CD4-positive, alpha-beta T cell treated with Interleukin-6 at 100 ng/mL for 8 hours (primary cell): ENCODE results near the gene NUDT3.

Experiments
- DNase-seq: peaks from one replicate; pipeline ENCODE4 v3.0.0-alpha.2; 2020; ENCODE audit warnings: mixed read lengths, low spot score

NUDT3 gene

DNA sequence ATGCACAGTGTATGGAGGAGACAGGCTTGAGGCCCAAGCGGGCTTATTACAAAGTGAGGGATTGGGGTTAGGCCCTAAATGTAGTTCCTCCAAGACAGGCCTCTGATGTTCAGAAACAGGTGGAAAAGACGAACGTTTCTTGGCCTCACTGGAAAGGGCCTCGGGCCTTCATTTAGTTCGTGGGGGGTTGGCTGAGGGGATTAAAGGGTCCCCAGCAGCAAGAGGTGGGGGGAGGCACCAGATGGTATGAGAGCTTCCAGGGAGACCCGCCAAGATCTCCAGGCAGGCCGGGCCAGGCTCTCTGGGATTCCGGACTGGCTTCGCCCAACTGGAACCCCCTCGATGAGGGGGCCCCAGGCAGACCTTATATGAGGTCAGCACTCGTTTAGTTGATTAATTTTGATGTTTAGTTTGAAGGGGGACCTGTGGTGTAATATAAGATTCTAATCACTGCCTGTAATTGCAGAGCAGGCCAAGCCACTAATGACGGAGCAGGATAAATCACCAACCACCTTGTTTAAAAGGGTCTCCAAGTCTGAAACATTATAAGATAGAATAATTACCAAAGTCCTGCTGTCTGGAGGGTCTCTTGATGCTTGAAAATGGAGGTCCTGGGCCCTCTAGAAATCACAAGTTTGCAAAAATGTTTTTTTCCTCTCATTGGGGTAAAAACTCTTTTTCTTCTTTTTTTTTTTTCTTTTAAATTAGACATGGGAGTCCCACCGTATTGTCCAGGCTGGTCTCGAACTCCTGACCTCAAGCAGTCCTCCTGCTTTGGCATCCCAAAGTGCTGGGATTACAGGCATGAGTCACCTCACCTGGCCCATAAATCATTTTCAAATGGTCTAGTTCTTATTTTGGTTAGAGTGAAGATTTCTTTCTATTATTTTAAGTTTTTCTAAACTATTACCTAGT, 153.6 kb downstream of the NUDT3 start:
- no peak for DNase-seq

DNA sequence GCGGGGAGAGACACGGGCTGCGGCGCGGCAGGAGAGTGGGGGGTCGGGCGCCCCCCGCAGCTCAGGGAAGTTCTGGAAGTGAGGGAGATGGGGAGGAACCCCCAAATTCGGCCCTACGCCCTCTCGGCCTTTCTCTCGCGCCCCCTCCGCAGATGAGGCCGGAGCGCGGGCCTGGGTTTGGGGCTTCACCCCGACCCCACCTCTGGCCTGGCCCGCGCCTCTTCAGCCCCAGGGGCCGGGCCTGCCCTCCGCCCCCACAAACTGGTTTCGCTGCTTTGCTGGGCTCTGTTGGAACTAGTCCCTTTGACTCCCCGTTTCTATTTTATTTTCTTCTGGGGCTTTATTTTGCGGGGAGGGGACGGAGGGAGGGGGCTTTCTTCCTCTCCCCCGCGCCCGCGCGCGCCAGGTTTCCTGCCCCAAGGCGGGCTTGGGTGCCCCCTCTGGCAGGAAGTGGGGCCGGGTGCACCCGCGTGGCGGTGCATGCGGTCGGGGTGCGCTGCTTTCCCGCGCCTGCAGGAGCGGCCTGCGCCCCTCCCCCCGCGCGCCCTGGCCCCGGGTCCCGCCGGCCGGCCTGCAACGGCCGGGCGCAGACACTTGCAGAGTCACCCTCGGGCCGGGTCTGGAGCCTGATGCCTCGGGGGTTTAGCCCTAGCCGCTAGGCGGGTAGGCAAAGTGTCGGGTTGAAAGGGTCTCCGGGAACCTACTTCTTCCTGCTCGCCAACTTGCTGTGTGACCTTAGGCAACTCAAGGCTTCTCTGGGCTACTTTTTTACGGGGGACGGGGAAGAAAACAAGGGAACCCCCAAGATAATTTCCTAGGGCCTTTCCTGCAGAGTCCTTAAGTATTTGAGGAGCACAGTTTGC, 154.5 kb downstream of the NUDT3 start:
- peak; percentile 71 for DNase-seq

DNA sequence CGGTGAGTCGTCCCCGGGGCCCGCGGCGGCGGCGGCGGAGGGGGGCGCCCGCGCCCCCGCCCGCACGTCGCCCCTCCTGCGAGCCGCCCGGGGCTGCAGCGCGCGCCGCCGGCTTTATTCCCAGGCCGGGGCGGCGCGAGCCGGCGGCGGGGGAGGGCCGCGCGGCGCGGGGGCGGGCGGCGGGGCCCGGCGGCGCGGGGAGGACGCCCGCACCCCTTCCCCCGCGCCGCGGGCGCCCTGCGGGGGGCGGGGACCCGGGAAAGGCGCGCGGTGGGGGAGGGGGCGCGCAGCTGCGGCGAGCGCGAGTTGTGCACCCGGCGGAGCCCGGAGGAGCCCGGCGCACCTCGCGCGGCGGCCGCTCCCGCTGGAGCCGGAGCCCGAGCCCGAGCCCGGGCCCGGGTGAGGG, 155.2 kb downstream of the NUDT3 start:
- DNase-seq: no peak

DNA sequence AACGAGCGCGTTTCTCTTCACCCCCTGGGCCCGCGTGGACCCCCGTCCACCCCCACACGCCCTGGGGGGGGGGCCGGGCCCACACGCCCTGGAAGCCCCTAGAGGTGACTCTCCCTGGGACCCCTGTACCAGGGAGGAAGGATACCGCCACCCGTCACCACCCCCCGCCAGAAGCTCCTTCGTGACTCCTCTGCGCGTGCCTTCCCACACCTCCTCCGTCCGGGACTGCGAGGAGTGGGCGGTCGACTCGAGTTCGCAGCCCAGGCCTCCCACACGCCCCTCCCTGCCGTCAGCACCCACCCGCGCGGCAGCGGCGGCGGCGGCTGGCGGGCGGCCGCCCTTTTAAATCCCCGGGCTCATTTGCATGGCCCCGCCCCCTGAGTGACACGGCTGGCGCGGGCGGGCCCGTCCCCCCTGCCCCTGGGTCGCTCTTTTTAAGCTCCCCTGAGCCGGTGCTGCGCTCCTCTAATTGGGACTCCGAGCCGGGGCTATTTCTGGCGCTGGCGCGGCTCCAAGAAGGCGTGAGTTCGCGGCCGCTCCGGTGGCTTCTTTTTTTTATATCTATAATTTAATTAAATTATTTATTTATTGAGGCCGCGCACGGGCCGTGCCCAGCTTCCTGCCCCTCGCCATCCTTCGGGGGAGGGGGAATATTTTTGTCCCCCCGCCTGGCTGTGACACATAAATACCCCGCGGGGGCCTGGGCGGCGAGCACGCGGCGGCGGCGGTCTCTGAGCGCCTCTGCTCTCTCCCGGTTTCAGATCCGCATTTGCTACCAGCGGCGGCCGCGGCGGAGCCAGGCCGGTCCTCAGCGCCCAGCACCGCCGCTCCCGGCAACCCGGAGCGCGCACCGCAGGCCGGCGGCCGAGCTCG, 155.8 kb downstream of the NUDT3 start, which contains the start of gene HMGA1:
Gene HMGA1, plus strand, starts transcription at position 431 of the 873 bp plus-strand sequence. CDS start 3,908 bp downstream, outside the sequence.
- DNase-seq: peak; percentile 90

DNA sequence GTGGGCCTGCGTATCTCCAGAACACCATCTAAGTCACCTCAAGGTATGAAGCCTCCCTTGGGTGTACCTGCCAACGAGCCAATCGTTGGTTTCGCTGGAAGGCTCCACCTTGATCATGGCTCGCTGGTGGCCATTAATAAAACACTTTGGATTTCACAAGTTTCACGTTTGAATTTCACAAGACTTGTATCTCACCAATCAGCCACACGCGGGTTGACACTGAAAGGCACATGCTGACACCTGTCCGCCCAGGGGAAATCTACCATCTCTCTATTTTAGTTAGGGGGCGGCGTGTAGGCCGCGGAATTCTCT, 156.4 kb downstream of the NUDT3 start:
- peak; percentile 61 for DNase-seq

DNA sequence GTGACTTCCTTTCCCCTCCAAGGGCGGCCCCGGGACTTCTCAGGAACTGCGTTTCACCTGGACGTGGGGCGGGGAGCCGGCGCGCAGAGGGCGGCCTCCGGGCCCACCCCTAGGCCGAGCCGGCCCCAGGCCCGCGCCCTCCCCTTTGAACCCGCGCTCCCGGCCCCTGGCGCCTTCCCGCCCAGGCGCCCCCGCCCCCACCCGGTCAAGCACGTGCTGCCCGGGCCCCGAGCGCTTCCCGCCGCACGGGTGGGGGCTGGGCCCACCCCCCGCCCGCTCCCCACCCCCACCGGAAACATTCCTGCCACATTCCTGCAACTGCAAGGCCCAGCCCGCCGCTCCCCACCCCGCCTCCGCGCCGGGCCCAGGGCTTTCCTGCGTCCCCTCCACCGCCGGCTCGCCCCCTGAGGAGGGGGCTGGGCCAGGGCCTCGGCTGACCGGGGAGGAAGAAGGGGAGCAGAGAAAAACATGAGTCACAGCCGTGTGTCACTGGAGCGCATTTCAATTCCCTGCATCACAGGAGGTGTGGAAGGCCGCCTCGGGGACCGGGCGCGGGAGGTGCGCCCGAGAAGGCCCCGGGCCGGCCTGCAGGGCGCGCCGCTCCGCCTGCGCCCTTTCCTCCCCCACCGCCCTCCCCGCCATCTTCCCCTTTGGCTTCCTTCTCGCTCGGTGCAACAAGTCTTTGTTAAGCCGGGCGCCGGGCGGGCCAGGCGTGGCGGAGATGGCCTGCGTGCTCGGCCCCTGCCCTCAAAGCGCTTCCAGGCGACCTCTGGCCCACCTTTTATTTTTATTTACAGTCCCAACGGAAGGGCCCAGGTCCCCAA, 156.9 kb downstream of the NUDT3 start:
- DNase-seq: peak; percentile 56

DNA sequence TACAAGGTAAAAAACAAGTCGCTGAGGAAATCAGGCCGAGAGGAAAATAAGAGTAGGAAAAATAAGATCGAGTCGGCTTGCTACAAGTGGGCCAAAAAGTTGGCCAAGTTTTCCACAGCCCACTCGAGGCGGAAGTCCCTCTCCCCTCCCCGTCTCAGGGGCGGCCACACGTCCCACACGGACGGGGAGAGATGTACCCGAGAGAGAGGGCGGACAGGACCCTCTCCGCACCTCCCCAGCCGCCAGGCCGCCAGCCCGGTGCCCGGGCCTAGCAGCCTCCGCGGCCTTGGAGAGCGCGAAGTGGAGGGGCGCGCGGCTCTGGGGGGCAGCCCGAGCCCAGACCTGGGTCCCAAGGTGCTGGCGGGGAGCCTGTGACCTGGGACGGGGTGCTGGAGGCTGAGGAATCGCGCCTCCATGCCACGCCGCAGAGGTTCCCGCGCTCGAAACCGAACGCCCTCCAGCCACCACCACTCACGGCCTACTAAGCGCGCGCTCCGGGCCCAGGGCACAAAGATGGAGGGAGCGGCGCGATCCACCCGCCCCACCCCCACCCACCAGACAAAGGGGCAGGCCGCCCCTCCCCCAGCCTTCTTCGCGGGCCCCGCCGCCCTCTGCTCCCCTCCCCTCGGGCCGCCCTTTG, 157.7 kb downstream of the NUDT3 start:
- DNase-seq: no peak

DNA sequence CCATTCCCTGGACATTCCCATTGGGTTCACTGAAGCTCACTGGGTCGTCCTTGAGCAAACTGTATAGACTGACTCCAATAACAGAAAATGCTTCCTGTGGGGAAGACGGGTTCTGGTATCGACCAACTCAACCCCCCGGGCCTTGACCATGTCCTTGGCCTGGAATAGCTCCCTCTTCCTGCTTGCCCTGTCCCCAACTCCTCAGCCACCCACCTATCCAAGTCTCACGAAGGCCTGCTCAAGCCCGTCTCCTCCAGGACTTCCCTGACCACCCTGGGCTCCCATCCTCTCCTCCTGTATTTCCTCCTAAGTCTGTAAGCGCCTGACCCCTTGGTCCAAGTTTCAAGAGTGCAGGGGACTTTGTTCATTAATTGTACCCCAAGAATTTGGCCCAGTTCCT, 158.6 kb downstream of the NUDT3 start:
- DNase-seq: no peak

DNA sequence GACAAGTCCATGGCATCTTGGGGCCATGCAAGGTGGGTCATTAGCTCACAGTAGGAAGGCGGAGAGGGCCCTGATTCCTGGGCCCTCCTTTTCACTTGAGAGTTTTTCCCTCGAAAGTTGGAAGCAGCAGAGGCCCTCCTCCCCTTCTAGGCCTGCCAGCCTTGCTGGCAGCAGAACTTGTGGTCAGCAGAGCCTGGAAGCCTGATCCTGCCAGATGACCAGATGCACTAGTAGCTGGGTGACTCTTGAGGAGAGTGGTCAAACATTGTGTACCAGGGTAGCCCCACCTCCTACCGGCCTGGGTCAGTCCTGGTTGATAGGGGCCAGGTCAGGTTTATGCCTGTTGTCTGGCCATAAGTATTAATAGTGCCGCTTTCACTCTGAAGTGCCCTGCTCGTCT, 159.6 kb downstream of the NUDT3 start:
- DNase-seq: no peak

DNA sequence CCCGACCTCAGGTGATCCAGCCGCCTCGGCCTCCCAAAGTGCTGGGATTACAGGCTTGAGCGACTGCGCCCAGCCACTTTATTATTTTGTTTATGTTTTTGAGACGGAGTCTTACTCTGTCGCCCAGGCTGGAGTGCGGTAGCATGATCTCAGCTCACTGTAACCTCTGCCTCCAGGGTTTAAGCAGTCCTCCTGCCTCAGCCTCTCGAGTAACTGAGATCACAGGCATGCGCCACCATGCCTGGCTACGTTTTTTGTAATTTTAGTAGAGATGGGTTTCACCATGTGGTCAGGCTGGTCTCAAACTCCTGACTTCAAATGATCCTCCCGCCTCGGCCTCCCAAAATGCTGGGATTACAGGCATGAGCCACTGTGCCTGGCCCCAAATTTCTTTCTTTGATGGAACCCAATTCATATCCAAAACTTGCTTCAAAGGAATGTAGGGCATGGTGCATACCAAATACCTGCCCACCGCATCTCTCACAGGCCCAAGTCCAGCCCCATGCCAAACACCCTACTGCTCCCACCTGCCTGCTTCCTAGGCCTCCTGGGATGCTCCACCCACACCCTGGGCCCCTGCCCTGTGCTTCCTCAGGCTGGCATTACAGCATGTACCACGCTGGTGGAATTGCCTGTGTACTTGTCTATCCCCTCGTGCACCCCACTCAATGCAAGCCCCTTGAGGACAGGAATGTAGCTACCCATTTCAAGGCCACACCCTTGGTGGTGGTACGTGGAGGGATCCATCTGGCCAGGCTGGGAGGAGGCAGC, 160.7 kb downstream of the NUDT3 start:
- no peak for DNase-seq

DNA sequence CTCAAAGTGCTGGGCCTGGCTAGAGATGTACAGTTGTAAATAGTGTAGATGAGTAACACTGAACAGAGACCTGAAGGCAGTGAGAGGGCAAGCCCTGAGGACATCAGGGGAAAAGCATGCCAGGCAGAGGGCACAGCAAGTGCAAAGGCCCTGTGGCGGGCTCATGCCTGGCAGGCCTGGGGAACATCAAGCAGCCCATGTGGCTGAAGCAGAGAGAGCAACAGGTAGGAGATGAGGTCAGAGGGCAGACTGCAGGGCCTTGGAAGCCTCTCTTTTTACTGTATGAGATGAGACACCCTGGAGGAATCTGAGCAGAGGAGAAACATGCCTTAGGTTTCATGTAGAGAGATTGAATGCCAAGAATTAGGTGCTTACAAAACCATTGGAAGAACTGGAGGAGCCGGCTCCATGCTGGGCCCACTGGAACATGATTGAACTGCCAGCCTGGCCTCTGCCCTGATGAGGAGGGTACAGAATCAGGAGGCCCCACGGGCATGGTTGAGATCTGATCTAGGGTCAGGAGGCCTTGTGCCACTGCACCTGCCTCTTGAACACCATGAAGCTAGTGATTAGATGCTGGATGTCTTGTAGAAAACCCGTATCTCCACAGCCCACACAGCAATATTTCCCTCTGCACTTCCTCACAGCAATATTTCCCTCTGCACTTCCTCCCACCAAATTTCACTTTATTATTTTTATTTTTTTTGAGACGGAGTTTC, 161.7 kb downstream of the NUDT3 start:
- no peak for DNase-seq

DNA sequence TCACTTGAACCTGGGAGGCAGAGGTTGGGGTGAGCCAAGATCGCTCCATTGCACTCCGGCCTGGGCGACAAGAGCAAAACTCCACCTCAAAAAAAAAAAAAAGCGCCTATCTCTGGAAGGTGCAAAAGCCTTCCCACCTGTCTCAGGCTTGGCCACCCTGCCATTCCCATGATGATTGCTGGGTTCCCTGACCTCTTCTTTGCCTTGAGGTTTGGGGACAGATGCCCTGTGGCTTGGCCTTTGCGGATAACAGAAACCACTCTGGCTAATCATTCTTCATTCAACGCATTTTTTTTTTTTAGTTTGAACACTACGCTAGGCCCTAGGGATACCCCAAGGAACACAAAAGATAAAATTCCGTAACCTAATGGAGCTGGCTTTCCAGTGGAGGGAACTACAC, 162.6 kb downstream of the NUDT3 start:
- no peak for DNase-seq
